ENCODE data around the gene LRRC38.

LRRC38 gene

DNA sequence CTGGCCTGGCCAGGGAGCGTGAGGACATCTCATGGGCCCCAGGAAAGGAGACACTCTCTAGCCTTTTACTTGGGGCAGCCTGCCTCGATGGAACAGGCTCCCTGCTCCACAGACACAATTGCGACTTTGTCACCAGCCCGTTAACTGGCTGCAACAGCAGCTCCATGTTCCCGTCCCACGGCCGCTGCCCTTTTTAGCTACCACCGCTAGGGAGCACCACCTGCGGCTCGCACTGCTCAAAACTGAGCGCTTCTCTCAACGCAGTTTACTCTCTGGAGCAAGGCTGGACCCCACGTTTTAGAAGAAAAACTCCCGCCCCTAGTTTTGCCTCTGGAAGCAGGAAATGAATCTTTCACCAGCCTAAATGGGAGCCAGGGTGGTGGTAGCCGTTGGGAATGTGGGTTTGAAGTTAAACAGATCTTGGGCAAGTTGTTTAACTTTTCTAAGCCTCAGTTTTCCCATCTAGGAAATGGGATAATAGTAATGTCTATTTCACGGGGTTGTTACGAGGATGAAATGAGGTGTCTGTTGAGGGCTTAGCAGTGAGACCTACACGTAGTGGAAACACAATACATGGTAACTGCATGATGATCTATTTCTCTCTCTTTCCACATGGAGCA lies 3.5 kb upstream of the LRRC38 start:
- no peak overlapping the region for H3K4me3 ChIP-seq (ENCODE audit: low read depth, low read length)
- TF ChIP-seq, protein P1, sequence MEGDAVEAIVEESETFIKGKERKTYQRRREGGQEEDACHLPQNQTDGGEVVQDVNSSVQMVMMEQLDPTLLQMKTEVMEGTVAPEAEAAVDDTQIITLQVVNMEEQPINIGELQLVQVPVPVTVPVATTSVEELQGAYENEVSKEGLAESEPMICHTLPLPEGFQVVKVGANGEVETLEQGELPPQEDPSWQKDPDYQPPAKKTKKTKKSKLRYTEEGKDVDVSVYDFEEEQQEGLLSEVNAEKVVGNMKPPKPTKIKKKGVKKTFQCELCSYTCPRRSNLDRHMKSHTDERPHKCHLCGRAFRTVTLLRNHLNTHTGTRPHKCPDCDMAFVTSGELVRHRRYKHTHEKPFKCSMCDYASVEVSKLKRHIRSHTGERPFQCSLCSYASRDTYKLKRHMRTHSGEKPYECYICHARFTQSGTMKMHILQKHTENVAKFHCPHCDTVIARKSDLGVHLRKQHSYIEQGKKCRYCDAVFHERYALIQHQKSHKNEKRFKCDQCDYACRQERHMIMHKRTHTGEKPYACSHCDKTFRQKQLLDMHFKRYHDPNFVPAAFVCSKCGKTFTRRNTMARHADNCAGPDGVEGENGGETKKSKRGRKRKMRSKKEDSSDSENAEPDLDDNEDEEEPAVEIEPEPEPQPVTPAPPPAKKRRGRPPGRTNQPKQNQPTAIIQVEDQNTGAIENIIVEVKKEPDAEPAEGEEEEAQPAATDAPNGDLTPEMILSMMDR (IDR thresholded peaks at IDR 0.05; ENCODE audit: low read depth, low read length): no peak

GRCh38 chr1:13516606-13517005 lies 2.8 kb upstream of the LRRC38 start:
- no peak overlapping the region for H3K4me3 ChIP-seq (ENCODE audit: low read depth, low read length)
- TF ChIP-seq, protein P1 (IDR thresholded peaks at IDR 0.05; ENCODE audit: low read depth, low read length): no peak

DNA sequence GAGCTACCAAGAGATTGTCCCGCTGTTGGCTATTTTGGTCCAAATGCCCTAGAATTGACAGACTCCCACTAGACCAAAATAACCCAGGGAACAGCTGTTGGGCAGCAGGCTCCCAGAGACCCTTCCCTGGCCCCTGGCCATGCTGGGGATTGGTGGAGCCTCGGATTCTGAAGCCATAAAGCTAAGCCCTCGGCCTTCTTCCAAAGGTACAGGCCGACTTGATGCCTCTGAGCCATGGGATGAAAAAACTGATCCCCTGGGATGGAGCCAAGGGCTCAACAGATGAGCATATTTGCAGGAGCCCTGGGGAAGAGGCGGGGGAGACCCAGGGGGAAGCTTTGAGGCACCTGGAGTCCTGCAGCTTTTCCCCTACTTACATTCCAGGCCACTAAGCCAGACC lies 1.0 kb upstream of the LRRC38 start:
- H3K4me3 ChIP-seq (ENCODE audit: low read depth, low read length): no peak overlapping the region
- TF ChIP-seq, protein P1 (IDR thresholded peaks at IDR 0.05; ENCODE audit: low read depth, low read length): no peak

DNA sequence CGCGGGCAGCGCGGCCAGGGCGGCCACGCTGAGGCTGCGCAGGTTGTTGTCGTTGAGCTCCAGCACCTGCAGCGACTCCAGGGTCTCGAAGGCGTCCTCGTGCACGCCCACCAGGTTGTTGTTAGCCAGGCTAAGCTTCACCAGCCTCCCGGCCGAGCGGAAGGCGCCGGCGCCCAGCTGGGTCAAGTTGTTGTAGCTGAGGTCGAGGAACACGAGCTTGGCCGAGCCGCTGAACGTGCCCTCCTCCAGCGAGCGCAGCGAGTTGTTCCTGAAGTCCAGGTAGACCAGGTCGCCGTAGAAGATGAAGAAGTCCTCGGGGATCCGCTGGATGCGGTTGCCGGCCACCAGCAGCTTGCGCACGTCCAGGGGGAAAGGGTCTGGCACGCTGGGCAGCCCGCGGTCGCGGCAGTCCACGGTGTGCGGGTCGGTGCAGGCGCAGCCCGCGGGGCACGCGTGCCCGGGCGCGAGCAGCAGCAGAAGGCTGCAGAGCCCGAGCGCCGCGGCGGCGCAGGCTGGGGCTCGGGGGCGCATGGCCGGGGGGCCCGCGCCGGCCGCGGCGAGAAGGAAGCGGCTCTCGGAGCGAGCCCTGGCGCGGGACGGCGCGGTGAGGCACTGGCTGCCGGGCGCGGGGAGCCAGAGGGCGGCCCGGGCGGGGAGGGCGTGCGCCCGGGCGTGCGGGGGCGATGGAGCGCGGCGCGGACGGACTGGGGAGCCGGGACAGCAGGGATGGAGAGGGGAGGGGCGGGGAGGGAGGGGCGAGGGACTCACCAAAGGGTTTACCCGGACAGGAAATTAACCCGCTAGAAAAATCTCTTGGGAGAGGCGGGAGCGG lies 524 bp downstream of the LRRC38 start:
- TF ChIP-seq, protein P1 (IDR thresholded peaks at IDR 0.05; ENCODE audit: low read depth, low read length): no peak
- no peak overlapping the region for H3K4me3 ChIP-seq (ENCODE audit: low read depth, low read length)

GRCh38 chr1:13512472-13512871 lies 1.3 kb downstream of the LRRC38 start:
- H3K4me3 ChIP-seq (ENCODE audit: low read depth, low read length): no peak overlapping the region
- TF ChIP-seq, protein P1 (IDR thresholded peaks at IDR 0.05; ENCODE audit: low read depth, low read length): no peak

- H3K4me3 ChIP-seq (ENCODE audit: low read depth, low read length): no peak overlapping the region
- TF ChIP-seq, protein P1 (IDR thresholded peaks at IDR 0.05; ENCODE audit: low read depth, low read length): no peak
Measured at GRCh38 chr1:13510499-13510898, 3.3 kb downstream of the LRRC38 start.

DNA sequence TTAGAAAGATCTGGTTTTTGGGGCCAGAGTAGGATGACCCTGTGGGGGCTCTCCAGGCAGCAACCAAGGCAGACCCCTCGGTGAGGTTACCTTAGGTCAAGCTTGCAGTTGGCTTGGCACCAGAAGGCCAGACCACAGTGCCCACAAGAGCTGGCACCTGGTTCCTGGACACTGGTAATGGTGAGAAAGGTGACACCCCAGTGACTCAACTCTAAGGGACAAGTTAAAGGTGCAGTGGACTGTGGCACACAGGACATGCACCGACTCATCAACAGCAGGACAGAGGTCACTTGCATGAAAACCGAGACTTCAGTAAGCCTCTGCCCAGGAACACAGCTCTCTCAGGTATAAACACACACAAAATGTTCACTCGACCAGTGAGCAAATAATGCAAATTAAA lies 6.7 kb downstream of the LRRC38 start:
- no peak overlapping the region for H3K4me3 ChIP-seq (ENCODE audit: low read depth, low read length)
- TF ChIP-seq, protein P1 (IDR thresholded peaks at IDR 0.05; ENCODE audit: low read depth, low read length): no peak

All from WI38 (cell line).